Measurements from ENCODE around the gene LONRF2. TPM values are rescaled to one million over a fixed set of nuclear protein-coding genes. Genes with fewer than 3 reads are reported as not detected.

LONRF2 gene
- total and polyA plus RNA-seq, 2 of the 4 experiments (the other 2 are of a cell fraction): 0.19 to 0.54 TPM

DNA sequence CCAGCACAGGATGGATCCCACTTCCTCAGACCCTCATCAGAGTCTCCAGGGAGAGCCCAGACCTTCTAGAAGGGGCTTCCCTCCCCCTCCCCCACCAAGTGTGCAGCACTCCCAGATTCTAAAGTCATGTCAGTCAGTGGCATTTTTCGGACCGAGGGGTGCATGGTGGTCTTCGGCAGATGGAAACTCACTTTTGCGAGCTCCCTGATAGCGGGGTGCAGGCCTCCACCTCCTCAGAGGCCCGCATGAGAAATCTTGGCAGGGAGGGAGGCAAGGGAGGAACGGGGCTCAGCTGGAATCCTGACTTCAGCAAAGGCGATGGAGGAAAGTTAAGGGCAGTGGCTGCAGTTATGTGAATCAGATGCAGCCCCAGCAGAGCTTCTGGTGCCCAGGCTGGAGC is 58.2 kb downstream of the LONRF2 start:
- H3K27me3 ChIP-seq (ENCODE audit: control insufficient read depth, insufficient read depth, low read length): peaks cover 18% of the 10 kb centered on the region
- BruUV-seq (replicated peaks): no TSS peak
- no peak overlapping the region for H3K4ac ChIP-seq (ENCODE audit: low read depth, low read length)
- H4K91ac ChIP-seq (ENCODE audit: insufficient read depth, low read depth, low read length): no peak overlapping the region
- H2BK20ac ChIP-seq (ENCODE audit: low read depth, low read length): no peak overlapping the region
- dilution Hi-C loops (cut with HindIII; ENCODE audit: low sequenced_read_pairs, unreplicated experiment): no loop called here
- ChIA-PET POLR2A (ENCODE audit: unreplicated experiment) (no interaction called here), CTCF (interaction anchor here (2.1 to 3.6 kb wide), 2 partner anchors 27 to 117 kb away, joined by 12 to 70 read pairs; no protein-coding TSS in a partner anchor)
- in situ Hi-C loops (cut with MboI; ENCODE audit: low sequenced_read_pairs): loop anchor here (5.0 to 25.0 kb wide), 2 partner anchors 118 to 1102 kb away; partner anchors contain the start of genes LIPT1 and TSGA10
- H3K23ac ChIP-seq (ENCODE audit: low read depth, low read length): no peak overlapping the region
- H4K8ac ChIP-seq (ENCODE audit: low read depth in 2 of 2, low read length in 2 of 2): no peak overlapping the region
- no peak overlapping the region for H3K18ac ChIP-seq (ENCODE audit: low read depth, low read length)
- no peaks in the 10 kb centered on the region for H3K9me3 ChIP-seq (ENCODE audit: control insufficient read depth, insufficient read depth, low read length)
- H3K14ac ChIP-seq (replicated peaks; ENCODE audit: low read depth, low read length): no peak overlapping the region
- no peak overlapping the region for H3K27ac ChIP-seq (ENCODE audit: insufficient read depth, low read length)
- no peak for DNase-seq
- H3K4me3 ChIP-seq (ENCODE audit: insufficient read depth, low read depth, low read length): no peak overlapping the region
- ATAC-seq (ENCODE audit: low read depth): no peak
- intact Hi-C loops (cut with micrococcal nuclease): loop anchor here (5.0 to 10.0 kb wide), 4 partner anchors 298 to 1609 kb away; partner anchors contain the start of gene PDCL3
- no peaks in the 10 kb centered on the region for H3K36me3 ChIP-seq (ENCODE audit: control insufficient read depth, insufficient read depth, low read length)
- H3K79me1 ChIP-seq (ENCODE audit: low read depth in 1 of 2, low read length in 2 of 2): no peaks in the 10 kb centered on the region
- H2AK9ac ChIP-seq (replicated peaks; ENCODE audit: low read depth, low read length, poor library complexity): no peak overlapping the region
- H4K20me1 ChIP-seq (ENCODE audit: insufficient read depth, low read length): no peaks in the 10 kb centered on the region
- no peak overlapping the region for H3K4me2 ChIP-seq (ENCODE audit: low read depth, low read length)
- H2BK15ac ChIP-seq (ENCODE audit: low read depth, low read length): no peak overlapping the region
- TF ChIP-seq MAFK (IDR thresholded peaks at IDR 0.05; ENCODE audit: low read depth, low read length): no peak
- no peak for TF ChIP-seq NFE2L2 (IDR thresholded peaks at IDR 0.05; ENCODE audit: low read depth, low read length)
- TF ChIP-seq MAZ (IDR thresholded peaks at IDR 0.05; ENCODE audit: borderline replicate concordance, low read depth, low read length): no peak
- TF ChIP-seq BHLHE40 (IDR thresholded peaks at IDR 0.05; ENCODE audit: low read depth, low read length): no peak
- TF ChIP-seq, protein P1, sequence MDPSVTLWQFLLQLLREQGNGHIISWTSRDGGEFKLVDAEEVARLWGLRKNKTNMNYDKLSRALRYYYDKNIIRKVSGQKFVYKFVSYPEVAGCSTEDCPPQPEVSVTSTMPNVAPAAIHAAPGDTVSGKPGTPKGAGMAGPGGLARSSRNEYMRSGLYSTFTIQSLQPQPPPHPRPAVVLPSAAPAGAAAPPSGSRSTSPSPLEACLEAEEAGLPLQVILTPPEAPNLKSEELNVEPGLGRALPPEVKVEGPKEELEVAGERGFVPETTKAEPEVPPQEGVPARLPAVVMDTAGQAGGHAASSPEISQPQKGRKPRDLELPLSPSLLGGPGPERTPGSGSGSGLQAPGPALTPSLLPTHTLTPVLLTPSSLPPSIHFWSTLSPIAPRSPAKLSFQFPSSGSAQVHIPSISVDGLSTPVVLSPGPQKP (IDR thresholded peaks at IDR 0.05; ENCODE audit: borderline replicate concordance, low read depth, low read length): no peak
- no peak for TF ChIP-seq CHD1 (IDR thresholded peaks at IDR 0.05; ENCODE audit: low read depth, low read length)
- TF ChIP-seq RAD21 (IDR thresholded peaks at IDR 0.05; ENCODE audit: low read length): no peak
- no peak for TF ChIP-seq FOS (IDR thresholded peaks at IDR 0.05; ENCODE audit: low read depth, low read length)
- TF ChIP-seq RFX5 (IDR thresholded peaks at IDR 0.05; ENCODE audit: low read depth, low read length): no peak
- TF ChIP-seq SMC3 (IDR thresholded peaks at IDR 0.05; ENCODE audit: low read depth, low read length): no peak
- no peak for TF ChIP-seq POLR2A (IDR thresholded peaks at IDR 0.05; ENCODE audit: low read depth, low read length)
- TF ChIP-seq, protein P2, sequence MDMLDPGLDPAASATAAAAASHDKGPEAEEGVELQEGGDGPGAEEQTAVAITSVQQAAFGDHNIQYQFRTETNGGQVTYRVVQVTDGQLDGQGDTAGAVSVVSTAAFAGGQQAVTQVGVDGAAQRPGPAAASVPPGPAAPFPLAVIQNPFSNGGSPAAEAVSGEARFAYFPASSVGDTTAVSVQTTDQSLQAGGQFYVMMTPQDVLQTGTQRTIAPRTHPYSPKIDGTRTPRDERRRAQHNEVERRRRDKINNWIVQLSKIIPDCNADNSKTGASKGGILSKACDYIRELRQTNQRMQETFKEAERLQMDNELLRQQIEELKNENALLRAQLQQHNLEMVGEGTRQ (IDR thresholded peaks at IDR 0.05; ENCODE audit: low read depth, low read length): no peak
- H2BK5ac ChIP-seq (ENCODE audit: low read depth, low read length, poor library complexity, severe bottlenecking): no peak overlapping the region
- H3K9me1 ChIP-seq (ENCODE audit: insufficient read depth, low read length): no peaks in the 10 kb centered on the region; the same call in 1 of the 2 replicates
- 30% methylated on average over 2 of the region's 8 CpGs; no CpG with 5 or more reads in 1 of the 2 experiments for WGBS, 2 experiments (ENCODE audit: extremely low coverage in 2 of 2, insufficient read length in 1 of 2)
- no peak overlapping the region for H2AK5ac ChIP-seq (ENCODE audit: low read depth, low read length)
- no peak overlapping the region for H3K9ac ChIP-seq (ENCODE audit: low read depth, low read length)
- no peak overlapping the region for H4K5ac ChIP-seq (ENCODE audit: low read depth, low read length)
- no peak overlapping the region for H2AFZ ChIP-seq (replicated peaks; ENCODE audit: low read length, poor library complexity)
- H3K56ac ChIP-seq (ENCODE audit: extremely low read depth, insufficient read depth, low read length): no peak overlapping the region
- no peak overlapping the region for H2BK120ac ChIP-seq (ENCODE audit: low read depth, low read length)
- no peaks in the 10 kb centered on the region for H3K4me1 ChIP-seq (ENCODE audit: control insufficient read depth, insufficient read depth, low read length)

All from IMR-90 (cell line).